Middle frontal gyrus (tissue), 1 donor: ENCODE measurements around the gene DSCAML1.

ENCODE experiments used
- DNase-seq: peaks from one replicate; pipeline ENCODE4 v3.0.0-alpha.2; 2015; ENCODE audit warnings: low spot score; ENCODE audit errors: extremely low spot score

DSCAML1 gene

DNA sequence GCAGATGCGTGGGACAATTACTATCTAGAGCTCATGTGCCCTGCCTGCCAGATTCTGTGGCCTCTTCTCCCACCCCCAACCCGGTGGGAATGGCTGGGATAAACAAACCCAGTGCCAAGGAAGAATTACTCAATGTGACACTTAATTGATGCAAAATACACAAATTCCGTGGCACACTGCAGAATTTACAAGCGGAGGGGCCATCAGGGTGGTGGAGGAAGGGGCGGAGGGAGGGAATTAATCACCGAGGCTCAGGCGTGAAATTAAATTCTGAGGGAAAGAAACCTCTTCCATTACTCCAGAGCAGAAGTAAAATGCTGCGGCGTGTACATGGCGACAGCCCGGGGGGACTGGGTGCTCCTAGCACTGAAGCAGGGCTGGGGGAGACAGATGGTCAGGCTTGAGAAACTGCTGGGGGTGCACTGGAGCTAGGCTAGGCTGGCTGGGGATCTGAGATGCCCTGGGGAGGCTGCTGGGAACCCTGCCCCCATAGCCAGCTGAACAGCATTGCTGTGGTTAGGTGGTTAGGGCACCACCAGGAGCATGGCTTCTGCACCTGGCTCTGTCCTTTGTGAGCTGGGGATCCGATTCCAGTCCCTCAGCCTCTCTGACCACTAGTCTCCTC is 268.8 kb downstream of the DSCAML1 start:
- DNase-seq = no peak

DNA sequence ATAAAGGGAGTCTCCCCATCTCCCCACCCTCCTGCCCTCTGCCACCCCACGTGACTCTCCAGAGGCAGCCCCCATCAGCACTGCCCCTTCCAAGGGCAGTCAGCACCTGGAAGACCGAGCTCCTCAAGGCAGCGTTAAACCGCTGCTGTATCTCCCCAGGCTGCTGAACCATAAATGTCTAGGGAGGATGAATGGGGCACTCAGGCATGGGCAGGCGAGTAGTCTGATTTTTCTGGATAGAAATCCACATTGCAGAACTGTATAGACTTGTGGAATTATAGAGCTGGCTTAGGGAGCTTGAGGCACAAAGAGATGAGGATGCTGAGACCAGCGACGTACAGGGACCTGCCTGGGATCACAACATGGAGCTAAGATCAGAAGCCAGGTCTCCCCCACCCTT is 269.7 kb downstream of the DSCAML1 start:
- no peak for DNase-seq

GRCh38 chr11:117525866-117526542 is 271.0 kb downstream of the DSCAML1 start:
- no peak for DNase-seq

GRCh38 chr11:117524468-117525183 is 272.4 kb downstream of the DSCAML1 start:
- DNase-seq = no peak

- DNase-seq = no peak
These were observed 273.3 kb downstream of the DSCAML1 start for GRCh38 chr11:117523680-117524079.

- DNase-seq = no peak
These were observed 275.0 kb downstream of the DSCAML1 start for GRCh38 chr11:117521974-117522373.

- DNase-seq = no peak
These were observed 276.1 kb downstream of the DSCAML1 start for GRCh38 chr11:117520966-117521365.

- no peak for DNase-seq
These were observed 276.8 kb downstream of the DSCAML1 start for GRCh38 chr11:117520201-117520600.

- no peak for DNase-seq
These were observed 277.4 kb downstream of the DSCAML1 start for GRCh38 chr11:117519590-117519989.

DNA sequence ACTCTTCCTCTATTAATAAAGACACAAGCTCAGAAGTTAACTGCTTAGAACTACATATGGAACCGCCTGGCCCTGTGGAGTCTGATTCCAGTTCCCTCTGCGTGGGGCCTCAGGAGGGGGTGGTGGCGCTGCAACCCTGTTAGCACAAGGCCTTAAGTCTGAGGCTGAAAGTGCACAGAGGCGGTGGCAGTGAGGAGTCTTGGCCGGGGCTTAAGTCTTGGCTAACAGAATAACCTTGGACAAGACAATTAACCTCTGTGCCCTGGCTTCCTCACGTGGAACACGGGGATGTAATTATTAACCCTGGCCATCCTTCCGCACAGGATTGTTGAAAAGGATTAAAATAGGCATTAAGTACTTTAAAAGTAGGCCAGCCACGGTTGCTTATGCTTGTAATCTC is 277.8 kb downstream of the DSCAML1 start:
- no peak for DNase-seq

- DNase-seq = no peak
These were observed 278.6 kb downstream of the DSCAML1 start for GRCh38 chr11:117518455-117518854.

DNA sequence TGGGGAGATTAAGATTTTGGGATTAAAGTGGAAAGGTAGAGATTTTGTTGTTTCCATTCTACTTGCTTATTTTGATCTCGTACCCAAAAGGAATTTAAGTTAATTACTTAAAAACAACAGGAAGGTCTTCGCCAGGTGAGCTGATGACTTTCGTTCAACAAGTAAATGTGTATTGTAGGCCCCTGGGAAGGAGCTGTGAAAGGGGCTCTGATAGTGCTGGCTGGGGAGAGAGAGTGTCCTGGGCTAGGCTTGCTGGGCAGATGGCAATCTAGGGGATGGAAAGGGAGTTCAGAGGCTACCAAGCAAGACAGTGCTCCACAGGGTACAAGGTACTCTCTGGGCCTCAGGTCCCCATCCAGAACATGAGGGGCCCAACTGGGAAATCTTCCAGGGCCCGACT is 279.9 kb downstream of the DSCAML1 start:
- DNase-seq = no peak

DNA sequence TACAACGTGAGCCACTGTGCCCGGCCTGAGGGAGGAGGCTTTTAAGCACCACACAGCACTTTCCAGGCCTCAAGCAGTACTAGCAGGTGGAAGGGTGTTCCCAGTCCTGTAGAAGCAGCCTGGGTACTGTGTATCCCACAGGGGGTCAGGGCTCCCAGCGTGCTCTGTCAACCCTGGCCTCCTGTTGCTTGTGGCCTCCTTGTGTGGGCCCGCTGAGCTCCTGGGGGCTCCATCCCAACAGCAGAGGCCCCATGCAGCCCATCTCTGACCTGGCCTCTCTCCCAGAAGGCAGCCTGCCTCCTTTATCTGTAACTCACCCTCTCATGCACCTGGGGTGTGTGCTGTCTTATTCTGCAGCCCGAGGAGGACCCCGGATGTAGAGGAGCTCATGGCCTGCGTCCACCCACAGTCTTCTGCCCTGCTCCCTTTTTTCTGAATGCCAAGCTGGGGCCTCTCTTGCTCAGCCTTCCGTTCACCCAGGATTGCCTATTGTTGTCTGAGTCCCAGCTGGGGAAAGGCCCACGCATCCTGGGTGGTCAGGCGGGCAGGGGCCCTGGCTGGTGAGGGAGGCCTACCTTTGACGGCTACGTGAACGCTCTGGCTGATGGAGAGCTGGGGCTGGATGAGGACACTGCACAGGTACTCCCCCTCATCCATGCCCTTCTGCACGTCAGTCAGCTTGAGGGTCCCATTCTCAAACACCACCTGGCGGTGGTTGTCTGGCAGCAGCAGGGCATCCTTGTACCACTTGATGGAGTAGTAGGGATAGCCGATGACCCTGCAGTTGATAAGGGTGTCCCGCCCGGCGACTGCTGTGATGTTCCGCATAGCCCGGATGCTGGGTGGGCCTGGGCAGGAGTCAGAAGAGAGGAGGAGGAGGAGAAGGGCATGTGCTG is 280.9 kb downstream of the DSCAML1 start:
- no peak for DNase-seq

- no peak for DNase-seq
These were observed 282.8 kb downstream of the DSCAML1 start for GRCh38 chr11:117514256-117514655.

GRCh38 chr11:117513666-117514065 is 283.4 kb downstream of the DSCAML1 start:
- no peak for DNase-seq

DNA sequence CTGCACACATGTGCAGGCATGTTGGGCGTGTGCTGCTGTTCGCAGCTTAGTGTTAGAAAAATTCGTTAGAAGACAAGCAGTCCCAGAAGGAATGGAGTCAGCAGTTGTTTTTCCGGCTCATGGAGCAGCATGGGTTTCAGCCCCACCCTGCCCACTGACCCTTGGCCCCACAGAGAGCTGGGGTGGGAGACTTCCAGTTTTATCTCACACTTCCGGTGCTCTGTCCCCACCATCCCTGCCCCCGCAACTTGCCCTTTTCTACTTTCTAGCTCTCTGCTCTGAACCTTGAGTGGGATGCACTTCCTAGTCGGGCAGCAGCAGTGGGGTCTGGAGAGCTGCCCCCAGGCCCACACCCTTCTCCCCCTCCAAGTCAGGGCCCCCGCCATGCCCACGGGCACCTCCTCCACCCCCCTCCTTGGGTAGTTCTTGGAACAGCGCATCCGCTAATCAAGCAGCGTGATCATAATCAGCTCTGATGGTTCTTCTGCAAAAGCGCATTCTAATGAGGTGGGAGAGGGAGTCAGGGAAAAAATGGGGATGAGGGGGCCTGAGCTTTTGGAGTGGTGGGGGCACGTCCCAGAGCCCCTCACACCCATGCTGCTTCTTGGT is 285.0 kb downstream of the DSCAML1 start:
- DNase-seq = no peak

GRCh38 chr11:117511483-117511930 is 285.5 kb downstream of the DSCAML1 start:
- DNase-seq = no peak

- DNase-seq = no peak
These were observed 286.4 kb downstream of the DSCAML1 start for GRCh38 chr11:117510646-117511045.

DNA sequence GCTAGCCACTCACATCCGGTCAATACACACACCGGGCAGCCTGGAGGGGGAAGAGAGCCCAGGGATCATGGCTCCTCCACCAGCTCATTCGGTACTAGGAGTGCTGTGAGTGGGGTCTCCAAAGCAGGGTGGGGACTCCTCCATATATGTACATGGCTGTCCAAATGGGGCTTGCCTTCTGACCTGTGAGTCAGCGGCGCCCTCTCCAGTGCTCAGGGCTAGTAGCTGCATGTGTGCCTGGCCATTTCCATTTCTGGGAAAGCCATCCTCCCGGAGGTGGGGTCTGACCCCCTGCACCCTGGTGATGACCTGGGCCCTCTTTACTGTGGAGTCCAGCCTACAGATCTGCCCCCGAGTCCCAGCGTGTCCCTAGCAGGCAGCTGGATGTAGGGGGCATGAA is 287.5 kb downstream of the DSCAML1 start:
- no peak for DNase-seq

DNA sequence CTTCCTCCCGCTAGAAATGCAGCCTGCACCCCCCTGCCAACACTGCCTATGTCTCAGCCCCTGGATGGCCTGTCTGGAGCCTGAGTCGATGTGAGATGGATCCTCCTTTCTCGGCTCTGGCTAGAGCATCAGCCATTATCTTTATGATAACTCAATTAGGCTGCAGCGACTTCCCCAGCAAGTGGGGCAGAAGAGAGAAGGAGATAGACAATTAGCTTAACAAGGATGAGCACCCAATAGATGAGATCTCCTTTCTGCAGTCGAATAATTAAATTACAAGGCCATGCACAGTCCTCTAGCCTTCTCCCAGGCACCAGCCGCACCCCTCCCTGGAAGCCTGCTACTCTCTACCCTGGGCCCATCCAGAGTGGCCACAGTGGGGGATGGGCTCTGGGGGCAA is 290.0 kb downstream of the DSCAML1 start:
- no peak for DNase-seq
